ENCODE data around the gene POLD1.

The POLD1 gene

GRCh38 chr19:50412419-50412818, 28.3 kb downstream of the POLD1 start:
- H3K36me3 ChIP-seq (ENCODE audit: control insufficient read depth, insufficient read depth, low read length), result peaks cover 20% of the 10 kb centered on the region
- H3K27me3 ChIP-seq (ENCODE audit: control insufficient read depth, insufficient read depth, low read length), result no peaks in the 10 kb centered on the region
- no peak overlapping the region for H3K4me3 ChIP-seq (ENCODE audit: low read length)
- WGBS (ENCODE audit: insufficient coverage, insufficient read length), result no CpG with 5 or more reads among the region's 2 CpGs
- H3K9me3 ChIP-seq (ENCODE audit: control insufficient read depth, insufficient read depth, low read length), result no peaks in the 10 kb centered on the region
- no peak overlapping the region for H3K27ac ChIP-seq (ENCODE audit: low read length)
- H3K4me1 ChIP-seq (ENCODE audit: control insufficient read depth, insufficient read depth, low read length), result peaks cover 2% of the 10 kb centered on the region; the same call in 1 of the 2 replicates
- DNase-seq (ENCODE audit: low read depth, low spot score), result no peak

GRCh38 chr19:50413096-50413495, 28.9 kb downstream of the POLD1 start:
- Histone ChIP-seq H3K36me3 (ENCODE audit: control insufficient read depth, insufficient read depth, low read length) (peaks cover 20% of the 10 kb centered on the region), H3K4me3 (ENCODE audit: low read length) (no peak overlapping the region), H3K9me3 (ENCODE audit: control insufficient read depth, insufficient read depth, low read length) (no peaks in the 10 kb centered on the region), H3K27ac (ENCODE audit: low read length) (no peak overlapping the region), H3K27me3 (ENCODE audit: control insufficient read depth, insufficient read depth, low read length) (no peaks in the 10 kb centered on the region), H3K4me1 (ENCODE audit: control insufficient read depth, insufficient read depth, low read length) (peaks cover 3% of the 10 kb centered on the region; the same call in 1 of the 2 replicates)
- DNase-seq (ENCODE audit: low read depth, low spot score), result no peak
- no CpG with 5 or more reads among the region's 13 CpGs for WGBS (ENCODE audit: insufficient coverage, insufficient read length)

GRCh38 chr19:50413531-50413930, 29.4 kb downstream of the POLD1 start:
- peaks cover 20% of the 10 kb centered on the region for H3K36me3 ChIP-seq (ENCODE audit: control insufficient read depth, insufficient read depth, low read length)
- H3K4me3 ChIP-seq (ENCODE audit: low read length), result no peak overlapping the region
- peaks cover 3% of the 10 kb centered on the region; the same call in 1 of the 2 replicates for H3K4me1 ChIP-seq (ENCODE audit: control insufficient read depth, insufficient read depth, low read length)
- DNase-seq (ENCODE audit: low read depth, low spot score), result no peak
- no CpG with 5 or more reads among the region's 21 CpGs for WGBS (ENCODE audit: insufficient coverage, insufficient read length)
- no peaks in the 10 kb centered on the region for H3K9me3 ChIP-seq (ENCODE audit: control insufficient read depth, insufficient read depth, low read length)
- no peaks in the 10 kb centered on the region for H3K27me3 ChIP-seq (ENCODE audit: control insufficient read depth, insufficient read depth, low read length)
- no peak overlapping the region for H3K27ac ChIP-seq (ENCODE audit: low read length)

- H3K36me3 ChIP-seq (ENCODE audit: control insufficient read depth, insufficient read depth, low read length), result peaks cover 5% of the 10 kb centered on the region
- DNase-seq (ENCODE audit: low read depth, low spot score), result peak; percentile 67
- H3K27me3 ChIP-seq (ENCODE audit: control insufficient read depth, insufficient read depth, low read length), result no peaks in the 10 kb centered on the region
- peaks cover 6% of the 10 kb centered on the region; the same call in 1 of the 2 replicates for H3K4me1 ChIP-seq (ENCODE audit: control insufficient read depth, insufficient read depth, low read length)
- WGBS (ENCODE audit: insufficient coverage, insufficient read length), result no CpG with 5 or more reads among the region's 37 CpGs
- no peak overlapping the region for H3K4me3 ChIP-seq (ENCODE audit: low read length)
- H3K27ac ChIP-seq (ENCODE audit: low read length), result no peak overlapping the region
- no peaks in the 10 kb centered on the region for H3K9me3 ChIP-seq (ENCODE audit: control insufficient read depth, insufficient read depth, low read length)
These were observed 30.9 kb downstream of the POLD1 start for GRCh38 chr19:50414864-50415660.

- no peaks in the 10 kb centered on the region for H3K27me3 ChIP-seq (ENCODE audit: control insufficient read depth, insufficient read depth, low read length)
- no peaks in the 10 kb centered on the region for H3K9me3 ChIP-seq (ENCODE audit: control insufficient read depth, insufficient read depth, low read length)
- H3K4me3 ChIP-seq (ENCODE audit: low read length), result no peak overlapping the region
- peaks cover 3% of the 10 kb centered on the region; the same call in 1 of the 2 replicates for H3K36me3 ChIP-seq (ENCODE audit: control insufficient read depth, insufficient read depth, low read length)
- DNase-seq (ENCODE audit: low read depth, low spot score), result no peak
- H3K27ac ChIP-seq (ENCODE audit: low read length), result no peak overlapping the region
- H3K4me1 ChIP-seq (ENCODE audit: control insufficient read depth, insufficient read depth, low read length), result peaks cover 6% of the 10 kb centered on the region; the same call in 1 of the 2 replicates
- no CpG with 5 or more reads among the region's 22 CpGs for WGBS (ENCODE audit: insufficient coverage, insufficient read length)
These were observed 31.5 kb downstream of the POLD1 start for GRCh38 chr19:50415661-50416033.

- H3K4me1 ChIP-seq (ENCODE audit: control insufficient read depth, insufficient read depth, low read length), result peaks cover 6% of the 10 kb centered on the region; the same call in 1 of the 2 replicates
- no peak for DNase-seq (ENCODE audit: low read depth, low spot score)
- no peak overlapping the region for H3K27ac ChIP-seq (ENCODE audit: low read length)
These were observed 32.2 kb downstream of the POLD1 start for GRCh38 chr19:50416034-50416977.

GRCh38 chr19:50417111-50418081, 33.2 kb downstream of the POLD1 start:
- WGBS (ENCODE audit: insufficient coverage, insufficient read length), result no CpG with 5 or more reads among the region's 42 CpGs
- no peak for DNase-seq (ENCODE audit: low read depth, low spot score)
- no peak overlapping the region for H3K4me3 ChIP-seq (ENCODE audit: low read length)
- H3K27me3 ChIP-seq (ENCODE audit: control insufficient read depth, insufficient read depth, low read length), result no peaks in the 10 kb centered on the region
- H3K4me1 ChIP-seq (ENCODE audit: control insufficient read depth, insufficient read depth, low read length), result peaks cover 6% of the 10 kb centered on the region; the same call in 1 of the 2 replicates
- H3K27ac ChIP-seq (ENCODE audit: low read length), result no peak overlapping the region
- peaks cover 3% of the 10 kb centered on the region; the same call in 1 of the 2 replicates for H3K36me3 ChIP-seq (ENCODE audit: control insufficient read depth, insufficient read depth, low read length)
- H3K9me3 ChIP-seq (ENCODE audit: control insufficient read depth, insufficient read depth, low read length), result no peaks in the 10 kb centered on the region

More at GRCh38 chr19:50416034-50416977, 32.2 kb downstream of the POLD1 start:
- WGBS (ENCODE audit: insufficient coverage, insufficient read length), result no CpG with 5 or more reads among the region's 35 CpGs
- Histone ChIP-seq H3K4me3 (ENCODE audit: low read length) (no peak overlapping the region), H3K36me3 (ENCODE audit: control insufficient read depth, insufficient read depth, low read length) (peaks cover 3% of the 10 kb centered on the region; the same call in 1 of the 2 replicates), H3K9me3 (ENCODE audit: control insufficient read depth, insufficient read depth, low read length) (no peaks in the 10 kb centered on the region), H3K27me3 (ENCODE audit: control insufficient read depth, insufficient read depth, low read length) (no peaks in the 10 kb centered on the region)

GRCh38 chr19:50418176-50419021, 34.3 kb downstream of the POLD1 start, which contains the start of gene SPIB:
Gene SPIB, plus strand, starts transcription at chr19:50418938. Its CDS starts 25 bp downstream, at chr19:50418963.
- Histone ChIP-seq H3K4me3 (ENCODE audit: low read length) (peak within 1 kb of the TSS; percentile 26; the same call in 1 of the 2 replicates), H3K27ac (ENCODE audit: low read length) (no peak within 1 kb of the TSS), H3K27me3 (ENCODE audit: control insufficient read depth, insufficient read depth, low read length) (no peaks in the 10 kb centered on the region), H3K9me3 (ENCODE audit: control insufficient read depth, insufficient read depth, low read length) (no peaks in the 10 kb centered on the region), H3K36me3 (ENCODE audit: control insufficient read depth, insufficient read depth, low read length) (peaks cover 3% of the 10 kb centered on the region; the same call in 1 of the 2 replicates), H3K4me1 (ENCODE audit: control insufficient read depth, insufficient read depth, low read length) (peaks cover 6% of the 10 kb centered on the region; the same call in 1 of the 2 replicates)
- no CpG with 5 or more reads among the region's 34 CpGs for WGBS (ENCODE audit: insufficient coverage, insufficient read length)
- DNase-seq (ENCODE audit: low read depth, low spot score), result no peak

All from iPS DF 6.9 (cell line).